ENCODE measurements around the gene VWA8.
"Not testable (repeated sequence)": the region's sequence is repeated elsewhere in the genome, so short reads cannot be mapped to it uniquely, and the experiment has no call there.

Gene VWA8

DNA sequence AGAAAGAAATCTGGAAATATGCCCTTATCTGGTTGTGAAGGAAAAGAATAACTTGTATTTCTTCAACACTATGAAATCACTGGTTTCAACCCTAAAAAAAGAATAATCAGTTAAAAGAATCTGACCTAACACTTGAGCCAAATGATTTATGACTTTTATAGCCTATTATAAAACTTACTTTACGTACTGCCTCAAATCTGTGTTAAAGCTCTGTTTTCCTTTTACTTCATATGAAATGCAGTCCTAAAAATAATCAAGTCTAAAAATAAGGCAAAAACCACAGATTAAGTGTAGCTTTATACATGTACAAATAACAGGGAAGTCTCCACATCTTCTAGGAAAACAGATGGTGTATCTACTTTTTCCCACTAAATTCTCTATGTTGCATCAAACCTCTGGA lies 101.3 kb downstream of the VWA8 start:
- Histone ChIP-seq H3K27me3 (ENCODE audit: control insufficient read depth in 1 of 2, insufficient read depth in 2 of 2, low read length in 2 of 2) (no peaks in the 10 kb centered on the region), H3K9ac (ENCODE audit: low read length in 2 of 2) (no peak overlapping the region), H3K9me3 (ENCODE audit: control insufficient read depth in 2 of 2, low read length in 2 of 2) (no peaks in the 10 kb centered on the region), H3K27ac (ENCODE audit: low read length) (no peak overlapping the region), H3K4me1 (ENCODE audit: control insufficient read depth, insufficient read depth, low read length) (no peaks in the 10 kb centered on the region), H3K36me3 (ENCODE audit: control insufficient read depth in 2 of 2, insufficient read depth in 2 of 2, low read length in 2 of 2) (peaks cover 0 to 3% of the 10 kb centered on the region in 2 donors), H3K4me3 (ENCODE audit: low read length in 2 of 2) (no peak overlapping the region)

DNA sequence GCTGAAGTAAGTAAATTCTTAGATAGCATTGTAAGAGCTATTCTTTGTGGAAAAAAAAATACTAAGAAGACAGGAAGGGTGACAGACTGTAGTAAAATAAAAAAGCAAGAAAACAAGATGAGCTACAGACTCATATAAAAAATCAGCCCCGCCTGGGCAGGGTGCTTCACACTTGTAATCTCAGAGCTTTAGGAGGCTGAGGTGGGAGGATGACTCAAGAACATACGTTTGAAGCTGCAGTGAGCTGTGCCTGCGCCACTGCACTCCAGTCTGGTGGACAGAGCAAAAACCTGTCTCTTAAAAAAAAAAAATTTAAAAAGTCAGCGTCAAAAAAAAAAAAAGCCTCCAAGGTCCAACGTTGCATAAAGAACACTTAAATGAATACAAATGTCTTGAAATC lies 102.1 kb downstream of the VWA8 start:
- Histone ChIP-seq H3K27me3 (ENCODE audit: control insufficient read depth in 1 of 2, insufficient read depth in 2 of 2, low read length in 2 of 2) (no peaks in the 10 kb centered on the region), H3K9ac (ENCODE audit: low read length in 2 of 2) (no peak overlapping the region), H3K4me1 (ENCODE audit: control insufficient read depth, insufficient read depth, low read length) (no peaks in the 10 kb centered on the region), H3K36me3 (ENCODE audit: control insufficient read depth in 2 of 2, insufficient read depth in 2 of 2, low read length in 2 of 2) (no peaks in the 10 kb centered on the region), H3K9me3 (ENCODE audit: control insufficient read depth in 2 of 2, low read length in 2 of 2) (no peaks in the 10 kb centered on the region), H3K4me3 (ENCODE audit: low read length in 2 of 2) (no peak overlapping the region), H3K27ac (ENCODE audit: low read length) (no peak overlapping the region)

DNA sequence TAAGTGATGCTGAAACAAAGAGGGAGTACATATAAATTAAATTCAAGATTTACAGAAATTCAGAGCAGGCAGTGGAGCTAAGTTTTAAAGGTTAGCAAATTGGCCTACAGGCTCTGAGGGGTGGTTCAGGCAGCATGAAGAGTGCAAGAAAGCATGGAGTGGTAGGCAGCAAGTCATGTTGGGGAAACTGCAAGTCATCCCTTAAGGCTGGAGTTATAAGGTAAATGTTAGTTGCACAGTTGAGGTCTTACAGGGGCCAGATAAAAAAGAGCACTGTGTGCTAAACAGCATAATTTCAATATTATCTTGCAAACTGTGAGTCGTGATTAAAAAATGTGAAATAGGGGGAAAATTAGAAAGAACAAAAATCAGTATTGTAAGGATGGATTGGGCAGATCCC lies 106.2 kb downstream of the VWA8 start:
- Histone ChIP-seq H3K36me3 (ENCODE audit: control insufficient read depth in 2 of 2, insufficient read depth in 2 of 2, low read length in 2 of 2) (no peaks in the 10 kb centered on the region), H3K27ac (ENCODE audit: low read length) (no peak overlapping the region), H3K4me1 (ENCODE audit: control insufficient read depth, insufficient read depth, low read length) (no peaks in the 10 kb centered on the region), H3K9ac (ENCODE audit: low read length in 2 of 2) (no peak overlapping the region), H3K9me3 (ENCODE audit: control insufficient read depth in 2 of 2, low read length in 2 of 2) (no peaks in the 10 kb centered on the region), H3K27me3 (ENCODE audit: control insufficient read depth in 1 of 2, insufficient read depth in 2 of 2, low read length in 2 of 2) (no peaks in the 10 kb centered on the region), H3K4me3 (ENCODE audit: low read length in 2 of 2) (no peak overlapping the region)

DNA sequence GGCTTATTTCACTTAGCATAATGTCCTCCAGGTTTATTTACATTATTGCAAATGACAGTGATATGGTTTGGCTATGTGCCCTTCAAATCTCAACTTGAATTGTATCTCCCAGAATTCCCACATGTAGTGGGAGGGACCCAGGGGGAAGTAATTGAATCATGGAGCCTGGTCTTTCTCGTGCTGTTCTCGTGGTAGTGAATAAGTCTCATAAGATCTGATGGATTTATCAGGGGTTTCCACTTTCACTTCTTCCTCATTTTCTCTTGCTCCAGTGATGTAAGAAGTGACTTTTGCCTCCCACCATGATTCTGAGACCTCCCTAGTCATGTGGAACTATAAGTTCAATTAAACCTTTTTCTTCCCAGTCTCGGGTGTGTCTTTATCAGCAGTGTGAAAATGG lies 109.6 kb downstream of the VWA8 start:
- no peak overlapping the region for H3K9ac ChIP-seq (ENCODE audit: low read length in 2 of 2)
- no peaks in the 10 kb centered on the region for H3K4me1 ChIP-seq (ENCODE audit: control insufficient read depth, insufficient read depth, low read length)
- H3K27me3 ChIP-seq (ENCODE audit: control insufficient read depth in 1 of 2, insufficient read depth in 2 of 2, low read length in 2 of 2), result no peaks in the 10 kb centered on the region
- H3K4me3 ChIP-seq (ENCODE audit: low read length in 2 of 2), result no peak overlapping the region
- no peaks in the 10 kb centered on the region for H3K36me3 ChIP-seq (ENCODE audit: control insufficient read depth in 2 of 2, insufficient read depth in 2 of 2, low read length in 2 of 2)
- H3K9me3 ChIP-seq (ENCODE audit: control insufficient read depth in 2 of 2, low read length in 2 of 2), result no peaks in the 10 kb centered on the region
- no peak overlapping the region for H3K27ac ChIP-seq (ENCODE audit: low read length)

DNA sequence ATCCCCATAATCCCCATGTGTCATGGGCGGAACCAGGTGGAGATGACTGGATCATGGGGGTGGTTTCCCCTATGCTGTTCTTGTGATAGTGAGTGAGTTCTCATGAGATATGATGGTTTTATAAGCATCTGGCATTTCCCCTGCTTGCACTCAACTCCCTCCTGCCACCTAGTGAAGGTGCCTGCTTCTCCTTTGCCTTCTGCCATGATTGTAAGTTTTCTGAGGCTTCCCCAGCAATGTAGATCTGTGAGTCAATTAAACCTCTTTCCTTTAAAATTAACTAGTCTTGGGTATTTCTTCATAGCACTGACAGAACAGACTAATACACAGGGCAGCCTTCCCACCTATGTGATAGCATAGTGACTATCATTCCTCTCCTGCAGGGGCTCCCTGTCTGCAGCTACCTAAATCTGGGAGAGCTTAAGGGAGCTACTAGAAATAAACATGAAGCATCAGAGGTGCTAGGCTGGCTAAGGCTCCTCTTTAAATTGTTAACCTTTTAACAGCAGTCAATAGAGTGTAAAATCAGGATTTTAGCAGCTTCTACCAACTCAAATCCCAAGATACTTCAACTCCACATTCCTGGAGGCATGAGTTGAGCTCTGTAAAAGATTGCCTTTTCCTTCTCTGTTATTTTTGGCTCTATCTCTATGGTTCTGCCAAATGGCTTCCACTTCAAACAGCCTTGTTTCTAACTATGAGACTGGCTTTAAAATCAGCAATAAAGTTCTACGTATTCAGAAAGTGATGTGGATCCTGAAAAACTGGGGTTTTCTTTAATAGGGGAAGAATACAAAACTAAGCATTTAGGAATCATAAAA lies 112.3 kb downstream of the VWA8 start:
- Histone ChIP-seq H3K27ac (ENCODE audit: low read length) (no peak overlapping the region), H3K4me1 (ENCODE audit: control insufficient read depth, insufficient read depth, low read length) (no peaks in the 10 kb centered on the region), H3K4me3 (ENCODE audit: low read length in 2 of 2) (no peak overlapping the region), H3K27me3 (ENCODE audit: control insufficient read depth in 1 of 2, insufficient read depth in 2 of 2, low read length in 2 of 2) (no peaks in the 10 kb centered on the region), H3K9me3 (ENCODE audit: control insufficient read depth in 2 of 2, low read length in 2 of 2) (no peaks in the 10 kb centered on the region), H3K9ac (ENCODE audit: low read length in 2 of 2) (no peak overlapping the region), H3K36me3 (ENCODE audit: control insufficient read depth in 2 of 2, insufficient read depth in 2 of 2, low read length in 2 of 2) (no peaks in the 10 kb centered on the region)

DNA sequence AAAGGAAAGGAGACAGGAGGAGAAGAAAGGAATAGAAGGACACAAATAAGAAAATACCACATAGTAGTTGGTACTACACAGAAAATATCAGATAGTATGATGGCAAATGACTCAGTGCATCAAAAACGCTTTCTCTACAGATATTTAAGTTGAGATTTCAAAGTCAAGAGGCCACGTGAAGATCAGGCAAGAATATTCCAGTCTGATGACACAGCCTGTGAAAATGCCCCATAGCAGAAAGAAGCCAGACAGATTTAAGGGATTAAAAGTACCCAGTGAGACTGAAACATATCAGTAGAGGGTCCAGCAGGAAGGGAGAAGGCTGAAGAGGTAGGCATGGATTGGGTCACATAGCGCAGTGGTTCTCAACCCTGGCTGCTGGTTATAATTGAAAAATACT lies 113.7 kb downstream of the VWA8 start:
- no peak overlapping the region for H3K9ac ChIP-seq (ENCODE audit: low read length in 2 of 2)
- no peaks in the 10 kb centered on the region for H3K4me1 ChIP-seq (ENCODE audit: control insufficient read depth, insufficient read depth, low read length)
- no peaks in the 10 kb centered on the region for H3K9me3 ChIP-seq (ENCODE audit: control insufficient read depth in 2 of 2, low read length in 2 of 2)
- H3K27me3 ChIP-seq (ENCODE audit: control insufficient read depth in 1 of 2, insufficient read depth in 2 of 2, low read length in 2 of 2), result no peaks in the 10 kb centered on the region
- H3K27ac ChIP-seq (ENCODE audit: low read length), result no peak overlapping the region
- no peak overlapping the region for H3K4me3 ChIP-seq (ENCODE audit: low read length in 2 of 2)
- H3K36me3 ChIP-seq (ENCODE audit: control insufficient read depth in 2 of 2, insufficient read depth in 2 of 2, low read length in 2 of 2), result no peaks in the 10 kb centered on the region

DNA sequence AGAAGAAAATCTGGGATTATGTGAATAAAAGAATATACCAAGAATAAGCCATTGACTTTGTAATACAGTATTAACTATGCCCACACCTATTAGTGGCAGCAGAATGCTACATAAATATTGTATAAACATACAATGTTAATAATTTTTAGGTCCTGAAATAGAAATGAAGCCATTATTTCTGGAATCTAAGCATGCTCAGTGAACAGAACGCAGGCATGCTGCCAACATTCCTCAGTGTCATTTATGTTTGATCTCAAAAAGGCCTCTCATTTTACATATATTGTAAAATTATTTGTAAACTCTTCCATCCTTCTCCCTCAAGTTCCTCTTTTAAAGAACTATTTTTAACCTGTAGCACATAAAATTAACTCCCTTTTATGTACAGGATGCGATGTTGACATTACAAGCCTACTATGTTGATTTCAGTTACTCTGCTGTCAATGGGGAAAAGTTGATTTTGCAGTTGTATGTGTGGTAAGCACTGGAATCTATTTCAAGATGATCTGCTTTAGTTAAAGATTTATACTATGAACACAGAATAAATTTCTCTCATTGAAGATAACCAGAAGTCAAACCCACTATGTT lies 118.8 kb downstream of the VWA8 start:
- Histone ChIP-seq H3K4me3 (ENCODE audit: low read length in 2 of 2) (no peak overlapping the region), H3K9me3 (ENCODE audit: control insufficient read depth in 2 of 2, low read length in 2 of 2) (no peaks in the 10 kb centered on the region), H3K27me3 (ENCODE audit: control insufficient read depth in 1 of 2, insufficient read depth in 2 of 2, low read length in 2 of 2) (no peaks in the 10 kb centered on the region), H3K27ac (ENCODE audit: low read length) (no peak overlapping the region), H3K36me3 (ENCODE audit: control insufficient read depth in 2 of 2, insufficient read depth in 2 of 2, low read length in 2 of 2) (no peaks in the 10 kb centered on the region), H3K4me1 (ENCODE audit: control insufficient read depth, insufficient read depth, low read length) (no peaks in the 10 kb centered on the region), H3K9ac (ENCODE audit: low read length in 2 of 2) (no peak overlapping the region)

DNA sequence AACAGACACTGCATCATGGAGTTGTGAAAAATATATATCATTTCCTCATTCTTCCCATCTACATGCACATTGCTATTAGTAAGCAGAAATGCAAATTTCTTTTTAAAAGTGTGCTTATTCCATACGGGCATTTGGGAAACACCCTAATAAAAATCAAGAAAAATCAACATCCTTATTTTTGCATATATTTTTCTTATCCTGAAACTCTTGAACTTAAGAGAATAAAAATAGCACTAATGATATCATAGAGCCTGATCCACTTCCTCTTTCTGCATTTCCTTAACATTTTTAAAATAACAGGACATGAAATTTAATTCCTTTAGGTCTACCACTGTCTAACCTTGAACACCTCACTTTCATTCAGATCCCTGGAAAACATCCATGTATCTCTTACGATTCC lies 123.3 kb downstream of the VWA8 start:
- Histone ChIP-seq H3K9ac (ENCODE audit: low read length in 2 of 2) (no peak overlapping the region), H3K27me3 (ENCODE audit: control insufficient read depth in 1 of 2, insufficient read depth in 2 of 2, low read length in 2 of 2) (no peaks in the 10 kb centered on the region), H3K4me1 (ENCODE audit: control insufficient read depth, insufficient read depth, low read length) (no peaks in the 10 kb centered on the region), H3K4me3 (ENCODE audit: low read length in 2 of 2) (no peak overlapping the region), H3K36me3 (ENCODE audit: control insufficient read depth in 2 of 2, insufficient read depth in 2 of 2, low read length in 2 of 2) (peaks cover 0 to 4% of the 10 kb centered on the region in 2 donors), H3K27ac (ENCODE audit: low read length) (no peak overlapping the region), H3K9me3 (ENCODE audit: control insufficient read depth in 2 of 2, low read length in 2 of 2) (peaks cover 0 to 3% of the 10 kb centered on the region in 2 donors)

DNA sequence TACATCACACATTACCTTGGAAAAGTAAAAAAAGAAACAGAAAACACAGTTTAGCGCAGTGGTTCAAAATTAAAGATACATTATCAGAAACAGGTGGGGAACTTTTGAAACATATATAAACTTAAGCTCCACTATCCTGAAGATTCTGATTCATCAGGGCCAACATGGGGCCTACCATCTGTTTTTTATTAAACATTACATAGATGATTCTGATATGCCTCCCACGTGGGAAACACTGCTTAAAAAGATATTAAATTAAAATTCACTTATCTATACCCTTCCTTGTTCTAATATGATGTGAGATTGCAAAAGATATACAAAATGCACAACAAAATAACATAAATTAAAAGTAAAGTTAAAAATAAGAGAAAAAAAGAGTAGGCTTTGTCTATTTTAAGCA lies 125.0 kb downstream of the VWA8 start:
- Histone ChIP-seq H3K9me3 (ENCODE audit: control insufficient read depth in 2 of 2, low read length in 2 of 2) (peaks cover 0 to 3% of the 10 kb centered on the region in 2 donors), H3K36me3 (ENCODE audit: control insufficient read depth in 2 of 2, insufficient read depth in 2 of 2, low read length in 2 of 2) (peaks cover 0 to 4% of the 10 kb centered on the region in 2 donors), H3K27me3 (ENCODE audit: control insufficient read depth in 1 of 2, insufficient read depth in 2 of 2, low read length in 2 of 2) (no peaks in the 10 kb centered on the region), H3K4me3 (ENCODE audit: low read length in 2 of 2) (no peak overlapping the region), H3K4me1 (ENCODE audit: control insufficient read depth, insufficient read depth, low read length) (no peaks in the 10 kb centered on the region), H3K9ac (ENCODE audit: low read length in 2 of 2) (no peak overlapping the region), H3K27ac (ENCODE audit: low read length) (no peak overlapping the region)

DNA sequence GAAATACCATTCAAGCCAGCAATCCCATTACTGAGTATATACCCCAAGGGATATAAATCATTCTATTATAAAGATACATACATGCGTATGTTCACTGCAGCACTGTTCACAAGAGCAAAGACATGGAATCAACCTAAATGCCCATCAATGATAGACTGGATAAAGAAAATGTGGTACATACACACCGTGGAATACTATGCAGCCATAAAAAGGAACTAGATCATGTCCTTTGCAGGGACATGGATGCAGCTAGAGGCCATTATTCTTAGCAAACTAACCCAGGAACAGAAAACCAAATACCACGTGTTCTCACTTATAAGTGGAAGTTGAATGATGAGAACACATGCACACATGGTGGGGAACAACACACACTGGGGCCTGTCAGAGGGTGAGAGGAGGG lies 126.2 kb downstream of the VWA8 start:
- not testable (repeated sequence) for H3K9ac ChIP-seq (ENCODE audit: low read length in 2 of 2); H3K27me3 ChIP-seq (ENCODE audit: control insufficient read depth in 1 of 2, insufficient read depth in 2 of 2, low read length in 2 of 2); H3K4me3 ChIP-seq (ENCODE audit: low read length in 2 of 2); H3K9me3 ChIP-seq (ENCODE audit: control insufficient read depth in 2 of 2, low read length in 2 of 2); H3K4me1 ChIP-seq (ENCODE audit: control insufficient read depth, insufficient read depth, low read length); H3K36me3 ChIP-seq (ENCODE audit: control insufficient read depth in 2 of 2, insufficient read depth in 2 of 2, low read length in 2 of 2); H3K27ac ChIP-seq (ENCODE audit: low read length)

DNA sequence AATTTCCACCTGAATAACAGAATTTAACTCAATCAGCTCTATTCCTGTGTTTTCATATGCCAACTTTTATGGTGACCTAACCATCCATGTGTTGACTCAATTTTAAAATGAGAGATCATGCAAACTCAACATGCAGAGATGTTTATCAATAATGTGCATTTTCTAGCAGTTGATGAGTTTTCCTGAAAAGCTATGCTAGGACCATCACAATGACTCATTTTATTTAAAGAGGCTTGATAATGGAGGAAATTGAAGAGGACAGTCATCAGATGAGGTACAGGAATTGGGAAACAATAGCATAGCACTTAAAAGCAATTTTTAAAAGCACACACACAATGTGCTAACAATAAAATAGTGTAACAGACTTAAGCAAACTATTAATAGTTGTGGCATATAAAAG lies 127.1 kb downstream of the VWA8 start:
- Histone ChIP-seq H3K4me3 (ENCODE audit: low read length in 2 of 2) (no peak overlapping the region), H3K27me3 (ENCODE audit: control insufficient read depth in 1 of 2, insufficient read depth in 2 of 2, low read length in 2 of 2) (no peaks in the 10 kb centered on the region), H3K27ac (ENCODE audit: low read length) (no peak overlapping the region), H3K4me1 (ENCODE audit: control insufficient read depth, insufficient read depth, low read length) (no peaks in the 10 kb centered on the region), H3K9me3 (ENCODE audit: control insufficient read depth in 2 of 2, low read length in 2 of 2) (peaks cover 0 to 3% of the 10 kb centered on the region in 2 donors), H3K9ac (ENCODE audit: low read length in 2 of 2) (no peak overlapping the region), H3K36me3 (ENCODE audit: control insufficient read depth in 2 of 2, insufficient read depth in 2 of 2, low read length in 2 of 2) (peaks cover 0 to 4% of the 10 kb centered on the region in 2 donors)

Data from stomach smooth muscle (tissue), 2 donors.